ENCODE measurements around the gene PSTPIP1.

The PSTPIP1 gene

GRCh38 chr15:76998663-76999285 is 3.8 kb downstream of the PSTPIP1 start:
- no peak for DNase-seq (ENCODE audit: low spot score)

GRCh38 chr15:76999996-77000395 is 5.1 kb downstream of the PSTPIP1 start:
- DNase-seq (ENCODE audit: low spot score) = no peak

GRCh38 chr15:77001351-77001750 is 6.4 kb downstream of the PSTPIP1 start:
- DNase-seq (ENCODE audit: low spot score) = no peak

GRCh38 chr15:77001966-77002365 is 7.0 kb downstream of the PSTPIP1 start:
- no peak for DNase-seq (ENCODE audit: low spot score)

GRCh38 chr15:77002436-77002835 is 7.5 kb downstream of the PSTPIP1 start:
- DNase-seq (ENCODE audit: low spot score) = no peak

- no peak for DNase-seq (ENCODE audit: low spot score)
These were observed 8.3 kb downstream of the PSTPIP1 start for GRCh38 chr15:77002954-77003912.

GRCh38 chr15:77004189-77004588 is 9.3 kb downstream of the PSTPIP1 start:
- no peak for DNase-seq (ENCODE audit: low spot score)

GRCh38 chr15:77009176-77009575 is 14.2 kb downstream of the PSTPIP1 start:
- DNase-seq (ENCODE audit: low spot score) = no peak

GRCh38 chr15:77009646-77010311 is 14.9 kb downstream of the PSTPIP1 start:
- DNase-seq (ENCODE audit: low spot score) = peak; percentile 53

GRCh38 chr15:77010312-77010686 is 15.4 kb downstream of the PSTPIP1 start:
- DNase-seq (ENCODE audit: low spot score) = no peak

- no peak for DNase-seq (ENCODE audit: low spot score)
These were observed 15.9 kb downstream of the PSTPIP1 start for GRCh38 chr15:77010857-77011256.

- no peak for DNase-seq (ENCODE audit: low spot score)
These were observed 17.3 kb downstream of the PSTPIP1 start for GRCh38 chr15:77012117-77012712.

- DNase-seq (ENCODE audit: low spot score) = no peak
These were observed 17.9 kb downstream of the PSTPIP1 start for GRCh38 chr15:77012868-77013267.

- DNase-seq (ENCODE audit: low spot score) = no peak
These were observed 18.8 kb downstream of the PSTPIP1 start for GRCh38 chr15:77013776-77014131.

- no peak for DNase-seq (ENCODE audit: low spot score)
These were observed 19.5 kb downstream of the PSTPIP1 start for GRCh38 chr15:77014132-77015081.

GRCh38 chr15:77015646-77016320 is 20.9 kb downstream of the PSTPIP1 start:
- no peak for DNase-seq (ENCODE audit: low spot score)

- DNase-seq (ENCODE audit: low spot score) = no peak
These were observed 21.4 kb downstream of the PSTPIP1 start for GRCh38 chr15:77016321-77016695.

GRCh38 chr15:77017091-77017660 is 22.2 kb downstream of the PSTPIP1 start:
- DNase-seq (ENCODE audit: low spot score) = no peak

GRCh38 chr15:77017761-77018720 is 23.1 kb downstream of the PSTPIP1 start:
- DNase-seq (ENCODE audit: low spot score) = no peak

Measured in AG08396 (cell line).